GM12873 (cell line): ENCODE results near the gene ARL13B.

Experiments used
- CTCF ChIP-seq: IDR thresholded peaks from 2 replicates; pipeline ENCODE4 v1.5.1; 2012; ENCODE audit warnings: low read depth, mild to moderate bottlenecking, moderate library complexity, low read length, control low read depth; ENCODE audit not compliant: insufficient read depth; ENCODE audit errors: missing control alignments

Gene ARL13B

GRCh38 chr3:93988764-93989163, 8.8 kb downstream of the ARL13B start:
- no peak for TF ChIP-seq CTCF

GRCh38 chr3:93989241-93989640, 9.3 kb downstream of the ARL13B start:
- no peak for TF ChIP-seq CTCF

GRCh38 chr3:93991631-93992030, 11.7 kb downstream of the ARL13B start:
- TF ChIP-seq CTCF: no peak

- no peak for TF ChIP-seq CTCF
These were observed 12.3 kb downstream of the ARL13B start for GRCh38 chr3:93992207-93992606.

- TF ChIP-seq CTCF: no peak
These were observed 14.1 kb downstream of the ARL13B start for GRCh38 chr3:93994056-93994455.

GRCh38 chr3:94001191-94001590, 21.2 kb downstream of the ARL13B start:
- no peak for TF ChIP-seq CTCF

- TF ChIP-seq CTCF: no peak
These were observed 22.0 kb downstream of the ARL13B start for GRCh38 chr3:94001827-94002495.
